HT-29 (cell line): ENCODE data around the gene AOC1. TPM values are rescaled to one million over a fixed set of nuclear protein-coding genes. Genes with fewer than 3 reads are reported as not detected.

ENCODE experiments used
- DNase-seq: peaks from one replicate; pipeline ENCODE4 v3.0.0-alpha.2; 2015; ENCODE audit warnings: low spot score
- total RNA-seq: library from RNA; depleted of rRNA; stranded (reverse); fragments of >200 nt; shearing (Covaris generic); gene quantifications from 2 replicates; pipeline ENCODE4 v1.2.3, GENCODE V29; 2014

Gene AOC1
- total RNA-seq, 1 experiment from 2014 or later, result 25.2 TPM

- DNase-seq, result no peak
These were observed 17.3 kb upstream of the AOC1 start for GRCh38 chr7:150835019-150835418.

GRCh38 chr7:150835702-150836280 lies 16.5 kb upstream of the AOC1 start:
- DNase-seq, result no peak

- DNase-seq, result no peak
These were observed 13.2 kb upstream of the AOC1 start for GRCh38 chr7:150838965-150839650.

GRCh38 chr7:150842018-150842417 lies 10.3 kb upstream of the AOC1 start:
- no peak for DNase-seq

- DNase-seq, result no peak
These were observed 9.6 kb upstream of the AOC1 start for GRCh38 chr7:150842716-150843115.

- no peak for DNase-seq
These were observed 6.9 kb upstream of the AOC1 start for GRCh38 chr7:150845421-150845861.

- no peak for DNase-seq
These were observed 5.8 kb upstream of the AOC1 start for GRCh38 chr7:150846291-150847115.

GRCh38 chr7:150847536-150847935 lies 4.8 kb upstream of the AOC1 start:
- DNase-seq, result no peak

GRCh38 chr7:150848111-150848510 lies 4.2 kb upstream of the AOC1 start:
- DNase-seq, result no peak

GRCh38 chr7:150848561-150849115 lies 3.7 kb upstream of the AOC1 start:
- DNase-seq, result no peak

- DNase-seq, result no peak
These were observed 3.0 kb upstream of the AOC1 start for GRCh38 chr7:150849204-150849775.

GRCh38 chr7:150850273-150850672 lies 2.0 kb upstream of the AOC1 start:
- DNase-seq, result no peak

GRCh38 chr7:150851492-150852370 lies 586 bp upstream of the AOC1 start:
- no peak for DNase-seq

- no peak for DNase-seq
These were observed 2.0 kb downstream of the AOC1 start for GRCh38 chr7:150854066-150855000.

- no peak for DNase-seq
These were observed 2.7 kb downstream of the AOC1 start for GRCh38 chr7:150855046-150855445.

- no peak for DNase-seq
These were observed 3.4 kb downstream of the AOC1 start for GRCh38 chr7:150855476-150856302.

- DNase-seq, result no peak
These were observed 4.3 kb downstream of the AOC1 start for GRCh38 chr7:150856303-150857275.
